ENCODE results near the gene CPXM1. TPM values are rescaled to one million over a fixed set of nuclear protein-coding genes. Genes with fewer than 3 reads are reported as not detected.

The CPXM1 gene
- total and polyA plus RNA-seq, 9 of the 15 experiments (the other 6 are each of a cell fraction or from before 2014, with no cell fraction given): 0.04 to 1.1 (median 0.37) TPM; not detected in 2

DNA sequence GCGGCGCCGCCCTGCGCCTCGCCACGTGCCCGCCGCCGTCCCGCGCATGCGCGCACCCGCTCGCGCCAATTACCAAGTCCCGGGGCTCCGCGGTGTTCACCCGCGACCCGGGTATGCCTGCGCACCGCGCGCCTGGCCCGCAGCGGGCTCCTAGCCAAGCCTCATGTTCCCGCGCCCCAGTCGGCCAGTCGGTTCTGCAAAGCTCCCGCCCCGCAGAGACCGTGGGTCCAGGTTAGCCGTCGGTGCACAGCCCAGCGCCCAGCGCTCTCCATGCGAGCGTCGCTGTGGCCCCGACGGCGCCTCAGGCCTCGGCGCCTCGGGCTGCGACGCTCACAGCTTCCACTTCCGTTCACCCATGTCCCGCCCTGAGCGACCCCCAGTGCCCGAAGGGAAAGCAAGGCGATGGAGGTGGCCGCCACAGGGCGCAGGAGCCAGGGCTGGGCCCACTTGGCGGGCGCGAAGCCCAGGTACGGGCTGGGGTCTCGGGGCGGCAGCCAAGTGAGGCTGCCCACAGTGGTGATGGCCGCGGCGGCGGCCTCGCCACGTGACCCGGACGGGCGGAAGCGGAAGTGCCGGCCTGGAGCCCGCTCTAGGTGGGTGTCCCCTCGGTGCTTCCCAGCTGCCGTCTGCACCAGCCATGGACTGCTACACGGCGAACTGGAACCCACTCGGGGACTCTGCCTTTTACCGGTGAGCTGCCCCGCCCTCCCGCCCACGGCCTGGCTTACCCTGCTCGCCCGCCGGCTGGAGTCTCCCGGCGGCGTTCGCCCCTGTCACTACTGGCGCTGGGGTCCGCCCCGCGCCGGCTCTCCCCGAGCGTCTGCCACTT, 39.9 kb upstream of the CPXM1 start, which contains the start of the genes PCED1A and VPS16 (continued):
- TF ChIP-seq, protein P1, sequence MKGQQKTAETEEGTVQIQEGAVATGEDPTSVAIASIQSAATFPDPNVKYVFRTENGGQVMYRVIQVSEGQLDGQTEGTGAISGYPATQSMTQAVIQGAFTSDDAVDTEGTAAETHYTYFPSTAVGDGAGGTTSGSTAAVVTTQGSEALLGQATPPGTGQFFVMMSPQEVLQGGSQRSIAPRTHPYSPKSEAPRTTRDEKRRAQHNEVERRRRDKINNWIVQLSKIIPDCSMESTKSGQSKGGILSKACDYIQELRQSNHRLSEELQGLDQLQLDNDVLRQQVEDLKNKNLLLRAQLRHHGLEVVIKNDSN (CRISPR knock-in tag; IDR thresholded peaks at IDR 0.05): peak; percentile 98
- TF ChIP-seq NCOA6 (IDR thresholded peaks at IDR 0.05) (peak; percentile 90), PPARD (CRISPR knock-in tag; IDR thresholded peaks at IDR 0.05) (no peak), STAT5B (CRISPR knock-in tag; IDR thresholded peaks at IDR 0.05) (no peak), YY1 (IDR thresholded peaks at IDR 0.05; ENCODE audit: borderline replicate concordance in 1 of 3, control insufficient read depth in 1 of 3, extremely low read depth in 1 of 3, insufficient read depth in 3 of 3, insufficient read length in 1 of 3, insufficient replicate concordance in 2 of 3, low read depth in 1 of 3, low read length in 2 of 3) (peak; percentile 95 to 99 (median 99)), KLF1 (tag; IDR thresholded peaks at IDR 0.05) (no peak), NEUROD1 (IDR thresholded peaks at IDR 0.05; ENCODE audit: borderline replicate concordance, low read depth, low read length, partially characterized antibody) (no peak), GABPA (tag; conservative IDR thresholded peaks at IDR 0.05; ENCODE audit: low read depth) (peak; percentile 97), ZNF23 (CRISPR knock-in tag; IDR thresholded peaks at IDR 0.05) (no peak), SIN3A (IDR thresholded peaks at IDR 0.05; ENCODE audit: borderline replicate concordance in 2 of 2, control insufficient read depth in 1 of 2, low read depth in 2 of 2, low read length in 2 of 2) (peak in 1 of 2 experiments; percentile 85; a peak in 1 of 4 replicates), ZNF316 (IDR thresholded peaks at IDR 0.05) (no peak), DDX20 (tag; IDR thresholded peaks at IDR 0.05; ENCODE audit: low read depth) (no peak), MCM3 (IDR thresholded peaks at IDR 0.05) (no peak), BRCA1 (IDR thresholded peaks at IDR 0.05) (no peak), BRCA1 (CRISPR knock-in tag; IDR thresholded peaks at IDR 0.05) (no peak), TRIM24 (IDR thresholded peaks at IDR 0.05) (peak in 1 of 2 experiments; percentile 54; a peak in 1 of 4 replicates)
- TF ChIP-seq, protein P2, sequence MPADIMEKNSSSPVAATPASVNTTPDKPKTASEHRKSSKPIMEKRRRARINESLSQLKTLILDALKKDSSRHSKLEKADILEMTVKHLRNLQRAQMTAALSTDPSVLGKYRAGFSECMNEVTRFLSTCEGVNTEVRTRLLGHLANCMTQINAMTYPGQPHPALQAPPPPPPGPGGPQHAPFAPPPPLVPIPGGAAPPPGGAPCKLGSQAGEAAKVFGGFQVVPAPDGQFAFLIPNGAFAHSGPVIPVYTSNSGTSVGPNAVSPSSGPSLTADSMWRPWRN (IDR thresholded peaks at IDR 0.05; ENCODE audit: low read depth): no peak
- TF ChIP-seq, protein P3, sequence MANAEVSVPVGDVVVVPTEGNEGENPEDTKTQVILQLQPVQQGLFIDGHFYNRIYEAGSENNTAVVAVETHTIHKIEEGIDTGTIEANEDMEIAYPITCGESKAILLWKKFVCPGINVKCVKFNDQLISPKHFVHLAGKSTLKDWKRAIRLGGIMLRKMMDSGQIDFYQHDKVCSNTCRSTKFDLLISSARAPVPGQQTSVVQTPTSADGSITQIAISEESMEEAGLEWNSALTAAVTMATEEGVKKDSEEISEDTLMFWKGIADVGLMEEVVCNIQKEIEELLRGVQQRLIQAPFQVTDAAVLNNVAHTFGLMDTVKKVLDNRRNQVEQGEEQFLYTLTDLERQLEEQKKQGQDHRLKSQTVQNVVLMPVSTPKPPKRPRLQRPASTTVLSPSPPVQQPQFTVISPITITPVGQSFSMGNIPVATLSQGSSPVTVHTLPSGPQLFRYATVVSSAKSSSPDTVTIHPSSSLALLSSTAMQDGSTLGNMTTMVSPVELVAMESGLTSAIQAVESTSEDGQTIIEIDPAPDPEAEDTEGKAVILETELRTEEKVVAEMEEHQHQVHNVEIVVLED (CRISPR knock-in tag; IDR thresholded peaks at IDR 0.05): no peak
- TF ChIP-seq, protein P4, sequence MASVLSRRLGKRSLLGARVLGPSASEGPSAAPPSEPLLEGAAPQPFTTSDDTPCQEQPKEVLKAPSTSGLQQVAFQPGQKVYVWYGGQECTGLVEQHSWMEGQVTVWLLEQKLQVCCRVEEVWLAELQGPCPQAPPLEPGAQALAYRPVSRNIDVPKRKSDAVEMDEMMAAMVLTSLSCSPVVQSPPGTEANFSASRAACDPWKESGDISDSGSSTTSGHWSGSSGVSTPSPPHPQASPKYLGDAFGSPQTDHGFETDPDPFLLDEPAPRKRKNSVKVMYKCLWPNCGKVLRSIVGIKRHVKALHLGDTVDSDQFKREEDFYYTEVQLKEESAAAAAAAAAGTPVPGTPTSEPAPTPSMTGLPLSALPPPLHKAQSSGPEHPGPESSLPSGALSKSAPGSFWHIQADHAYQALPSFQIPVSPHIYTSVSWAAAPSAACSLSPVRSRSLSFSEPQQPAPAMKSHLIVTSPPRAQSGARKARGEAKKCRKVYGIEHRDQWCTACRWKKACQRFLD (CRISPR knock-in tag; IDR thresholded peaks at IDR 0.05): peak; percentile 71; the same call in 1 of the 2 replicates
- TF ChIP-seq, protein P5, sequence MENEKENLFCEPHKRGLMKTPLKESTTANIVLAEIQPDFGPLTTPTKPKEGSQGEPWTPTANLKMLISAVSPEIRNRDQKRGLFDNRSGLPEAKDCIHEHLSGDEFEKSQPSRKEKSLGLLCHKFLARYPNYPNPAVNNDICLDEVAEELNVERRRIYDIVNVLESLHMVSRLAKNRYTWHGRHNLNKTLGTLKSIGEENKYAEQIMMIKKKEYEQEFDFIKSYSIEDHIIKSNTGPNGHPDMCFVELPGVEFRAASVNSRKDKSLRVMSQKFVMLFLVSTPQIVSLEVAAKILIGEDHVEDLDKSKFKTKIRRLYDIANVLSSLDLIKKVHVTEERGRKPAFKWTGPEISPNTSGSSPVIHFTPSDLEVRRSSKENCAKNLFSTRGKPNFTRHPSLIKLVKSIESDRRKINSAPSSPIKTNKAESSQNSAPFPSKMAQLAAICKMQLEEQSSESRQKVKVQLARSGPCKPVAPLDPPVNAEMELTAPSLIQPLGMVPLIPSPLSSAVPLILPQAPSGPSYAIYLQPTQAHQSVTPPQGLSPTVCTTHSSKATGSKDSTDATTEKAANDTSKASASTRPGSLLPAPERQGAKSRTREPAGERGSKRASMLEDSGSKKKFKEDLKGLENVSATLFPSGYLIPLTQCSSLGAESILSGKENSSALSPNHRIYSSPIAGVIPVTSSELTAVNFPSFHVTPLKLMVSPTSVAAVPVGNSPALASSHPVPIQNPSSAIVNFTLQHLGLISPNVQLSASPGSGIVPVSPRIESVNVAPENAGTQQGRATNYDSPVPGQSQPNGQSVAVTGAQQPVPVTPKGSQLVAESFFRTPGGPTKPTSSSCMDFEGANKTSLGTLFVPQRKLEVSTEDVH (IDR thresholded peaks at IDR 0.05; ENCODE audit: low read depth, partially characterized antibody): peak; percentile 91

Measured in K562 (cell line).